ENCODE data around the gene SYNE1.

Gene SYNE1

GRCh38 chr6:152246554-152247337 is 390.4 kb downstream of the SYNE1 start:
- in situ Hi-C loops (cut with HindIII; ENCODE audit: low sequenced_read_pairs) = no loop called here

GRCh38 chr6:152244998-152245630 is 392.0 kb downstream of the SYNE1 start:
- in situ Hi-C loops (cut with HindIII; ENCODE audit: low sequenced_read_pairs) = no loop called here

- in situ Hi-C loops (cut with HindIII; ENCODE audit: low sequenced_read_pairs) = no loop called here
These were observed 396.0 kb downstream of the SYNE1 start for GRCh38 chr6:152241013-152241766.

GRCh38 chr6:152240436-152240835 is 396.7 kb downstream of the SYNE1 start:
- in situ Hi-C loops (cut with HindIII; ENCODE audit: low sequenced_read_pairs) = no loop called here

GRCh38 chr6:152236370-152237097 is 400.6 kb downstream of the SYNE1 start:
- in situ Hi-C loops (cut with HindIII; ENCODE audit: low sequenced_read_pairs) = no loop called here

- in situ Hi-C loops (cut with HindIII; ENCODE audit: low sequenced_read_pairs) = no loop called here
These were observed 403.4 kb downstream of the SYNE1 start for GRCh38 chr6:152233547-152234320.

- in situ Hi-C loops (cut with HindIII; ENCODE audit: low sequenced_read_pairs) = no loop called here
These were observed 404.5 kb downstream of the SYNE1 start for GRCh38 chr6:152232501-152233151.

- in situ Hi-C loops (cut with HindIII; ENCODE audit: low sequenced_read_pairs) = no loop called here
These were observed 407.8 kb downstream of the SYNE1 start for GRCh38 chr6:152229330-152229729.

GRCh38 chr6:152226119-152226518 is 411.0 kb downstream of the SYNE1 start:
- in situ Hi-C loops (cut with HindIII; ENCODE audit: low sequenced_read_pairs) = no loop called here

- in situ Hi-C loops (cut with HindIII; ENCODE audit: low sequenced_read_pairs) = no loop called here
These were observed 411.8 kb downstream of the SYNE1 start for GRCh38 chr6:152225241-152225934.

GRCh38 chr6:152223636-152224035 is 413.5 kb downstream of the SYNE1 start:
- in situ Hi-C loops (cut with HindIII; ENCODE audit: low sequenced_read_pairs) = no loop called here

- in situ Hi-C loops (cut with HindIII; ENCODE audit: low sequenced_read_pairs) = no loop called here
These were observed 415.1 kb downstream of the SYNE1 start for GRCh38 chr6:152221806-152222628.

- in situ Hi-C loops (cut with HindIII; ENCODE audit: low sequenced_read_pairs) = no loop called here
These were observed 416.4 kb downstream of the SYNE1 start for GRCh38 chr6:152220786-152221185.

- in situ Hi-C loops (cut with HindIII; ENCODE audit: low sequenced_read_pairs) = no loop called here
These were observed 418.3 kb downstream of the SYNE1 start for GRCh38 chr6:152218887-152219286.

GRCh38 chr6:152212437-152212836 is 424.7 kb downstream of the SYNE1 start:
- in situ Hi-C loops (cut with HindIII; ENCODE audit: low sequenced_read_pairs) = no loop called here

GRCh38 chr6:152209211-152209610 is 428.0 kb downstream of the SYNE1 start:
- in situ Hi-C loops (cut with HindIII; ENCODE audit: low sequenced_read_pairs) = loop anchor here (10.0 kb wide), 1 partner anchor 64 kb away; no protein-coding TSS in a partner anchor

GRCh38 chr6:152207915-152208714 is 429.0 kb downstream of the SYNE1 start:
- in situ Hi-C loops (cut with HindIII; ENCODE audit: low sequenced_read_pairs) = loop anchor here (10.0 kb wide), 1 partner anchor 63 kb away; no protein-coding TSS in a partner anchor

Data from endothelial cell of hepatic sinusoid (primary cell).